ENCODE measurements around the gene SLC17A9. TPM values are rescaled to one million over a fixed set of nuclear protein-coding genes. Genes with fewer than 3 reads are reported as not detected.

The SLC17A9 gene
- total RNA-seq, 1 donor from 2014 or later, result not detected

- no peak overlapping the region for H3K4me3 ChIP-seq (ENCODE audit: low read length in 3 of 3)
- no peak overlapping the region for H3K9ac ChIP-seq (ENCODE audit: low read depth in 1 of 3, low read length in 3 of 3)
- H3K36me3 ChIP-seq (ENCODE audit: control insufficient read depth in 3 of 3, insufficient read depth in 3 of 3, low read length in 3 of 3), result peaks cover 57 to 67% (median 61%) of the 10 kb centered on the region in 3 donors
- H3K9me3 ChIP-seq (ENCODE audit: control insufficient read depth in 3 of 3, low read length in 3 of 3), result no peaks in the 10 kb centered on the region
- H3K4me1 ChIP-seq (ENCODE audit: control insufficient read depth in 3 of 3, insufficient read depth in 3 of 3, low read length in 3 of 3), result peaks cover 25 to 27% (median 26%) of the 10 kb centered on the region in 3 donors
- no peak overlapping the region for H3K27ac ChIP-seq (ENCODE audit: low read depth, low read length)
- no peaks in the 10 kb centered on the region for H3K27me3 ChIP-seq (ENCODE audit: control insufficient read depth in 3 of 3, insufficient read depth in 3 of 3, low read length in 3 of 3)
Observed at GRCh38 chr20:62910777-62911497, 41.6 kb upstream of the SLC17A9 start.

- H3K4me3 ChIP-seq (ENCODE audit: low read length in 3 of 3), result no peak overlapping the region
- H3K27ac ChIP-seq (ENCODE audit: low read depth, low read length), result no peak overlapping the region
- H3K27me3 ChIP-seq (ENCODE audit: control insufficient read depth in 3 of 3, insufficient read depth in 3 of 3, low read length in 3 of 3), result no peaks in the 10 kb centered on the region
- H3K9me3 ChIP-seq (ENCODE audit: control insufficient read depth in 3 of 3, low read length in 3 of 3), result no peaks in the 10 kb centered on the region
- H3K9ac ChIP-seq (ENCODE audit: low read depth in 1 of 3, low read length in 3 of 3), result no peak overlapping the region
- H3K4me1 ChIP-seq (ENCODE audit: control insufficient read depth in 3 of 3, insufficient read depth in 3 of 3, low read length in 3 of 3), result peaks cover 20 to 30% (median 23%) of the 10 kb centered on the region in 3 donors
- H3K36me3 ChIP-seq (ENCODE audit: control insufficient read depth in 3 of 3, insufficient read depth in 3 of 3, low read length in 3 of 3), result peaks cover 48 to 59% (median 52%) of the 10 kb centered on the region in 3 donors
Observed at GRCh38 chr20:62911701-62912280, 40.7 kb upstream of the SLC17A9 start.

GRCh38 chr20:62913043-62913630 is 39.4 kb upstream of the SLC17A9 start:
- no peak overlapping the region for H3K9ac ChIP-seq (ENCODE audit: low read depth in 1 of 3, low read length in 3 of 3)
- H3K4me1 ChIP-seq (ENCODE audit: control insufficient read depth in 3 of 3, insufficient read depth in 3 of 3, low read length in 3 of 3), result peaks cover 32 to 43% (median 36%) of the 10 kb centered on the region in 3 donors
- no peaks in the 10 kb centered on the region for H3K9me3 ChIP-seq (ENCODE audit: control insufficient read depth in 3 of 3, low read length in 3 of 3)
- H3K36me3 ChIP-seq (ENCODE audit: control insufficient read depth in 3 of 3, insufficient read depth in 3 of 3, low read length in 3 of 3), result peaks cover 39 to 47% (median 43%) of the 10 kb centered on the region in 3 donors
- no peak overlapping the region for H3K27ac ChIP-seq (ENCODE audit: low read depth, low read length)
- H3K27me3 ChIP-seq (ENCODE audit: control insufficient read depth in 3 of 3, insufficient read depth in 3 of 3, low read length in 3 of 3), result no peaks in the 10 kb centered on the region
- H3K4me3 ChIP-seq (ENCODE audit: low read length in 3 of 3), result no peak overlapping the region

GRCh38 chr20:62914436-62914835 is 38.1 kb upstream of the SLC17A9 start:
- peak overlapping the region; percentile 15 to 47 (median 33) for H3K9ac ChIP-seq (ENCODE audit: low read depth in 1 of 3, low read length in 3 of 3)
- peaks cover 26 to 34% (median 30%) of the 10 kb centered on the region in 3 donors for H3K36me3 ChIP-seq (ENCODE audit: control insufficient read depth in 3 of 3, insufficient read depth in 3 of 3, low read length in 3 of 3)
- peaks cover 42 to 54% (median 47%) of the 10 kb centered on the region in 3 donors for H3K4me1 ChIP-seq (ENCODE audit: control insufficient read depth in 3 of 3, insufficient read depth in 3 of 3, low read length in 3 of 3)
- H3K27ac ChIP-seq (ENCODE audit: low read depth, low read length), result no peak overlapping the region
- no peak overlapping the region for H3K4me3 ChIP-seq (ENCODE audit: low read length in 3 of 3)
- H3K9me3 ChIP-seq (ENCODE audit: control insufficient read depth in 3 of 3, low read length in 3 of 3), result no peaks in the 10 kb centered on the region
- no peaks in the 10 kb centered on the region for H3K27me3 ChIP-seq (ENCODE audit: control insufficient read depth in 3 of 3, insufficient read depth in 3 of 3, low read length in 3 of 3)

GRCh38 chr20:62914970-62915457 is 37.5 kb upstream of the SLC17A9 start:
- Histone ChIP-seq H3K9me3 (ENCODE audit: control insufficient read depth in 3 of 3, low read length in 3 of 3) (no peaks in the 10 kb centered on the region), H3K9ac (ENCODE audit: low read depth in 1 of 3, low read length in 3 of 3) (peak overlapping the region in 1 of 3 donors; percentile 8), H3K36me3 (ENCODE audit: control insufficient read depth in 3 of 3, insufficient read depth in 3 of 3, low read length in 3 of 3) (peaks cover 22 to 28% (median 25%) of the 10 kb centered on the region in 3 donors), H3K27ac (ENCODE audit: low read depth, low read length) (no peak overlapping the region), H3K4me1 (ENCODE audit: control insufficient read depth in 3 of 3, insufficient read depth in 3 of 3, low read length in 3 of 3) (peaks cover 44 to 60% (median 52%) of the 10 kb centered on the region in 3 donors), H3K27me3 (ENCODE audit: control insufficient read depth in 3 of 3, insufficient read depth in 3 of 3, low read length in 3 of 3) (no peaks in the 10 kb centered on the region), H3K4me3 (ENCODE audit: low read length in 3 of 3) (peak overlapping the region in 1 of 3 donors; percentile 24)

GRCh38 chr20:62916703-62917476 is 35.6 kb upstream of the SLC17A9 start:
- Histone ChIP-seq H3K36me3 (ENCODE audit: control insufficient read depth in 3 of 3, insufficient read depth in 3 of 3, low read length in 3 of 3) (peaks cover 3 to 10% (median 6%) of the 10 kb centered on the region in 3 donors), H3K9me3 (ENCODE audit: control insufficient read depth in 3 of 3, low read length in 3 of 3) (no peaks in the 10 kb centered on the region), H3K9ac (ENCODE audit: low read depth in 1 of 3, low read length in 3 of 3) (no peak overlapping the region), H3K27ac (ENCODE audit: low read depth, low read length) (no peak overlapping the region), H3K4me3 (ENCODE audit: low read length in 3 of 3) (peak overlapping the region in 1 of 3 donors; percentile 41), H3K4me1 (ENCODE audit: control insufficient read depth in 3 of 3, insufficient read depth in 3 of 3, low read length in 3 of 3) (peaks cover 59 to 74% (median 64%) of the 10 kb centered on the region in 3 donors), H3K27me3 (ENCODE audit: control insufficient read depth in 3 of 3, insufficient read depth in 3 of 3, low read length in 3 of 3) (no peaks in the 10 kb centered on the region)

GRCh38 chr20:62917720-62918119 is 34.8 kb upstream of the SLC17A9 start:
- Histone ChIP-seq H3K4me1 (ENCODE audit: control insufficient read depth in 3 of 3, insufficient read depth in 3 of 3, low read length in 3 of 3) (peaks cover 66 to 81% (median 72%) of the 10 kb centered on the region in 3 donors), H3K27me3 (ENCODE audit: control insufficient read depth in 3 of 3, insufficient read depth in 3 of 3, low read length in 3 of 3) (no peaks in the 10 kb centered on the region), H3K36me3 (ENCODE audit: control insufficient read depth in 3 of 3, insufficient read depth in 3 of 3, low read length in 3 of 3) (peaks cover 0 to 4% (median 3%) of the 10 kb centered on the region in 3 donors), H3K9ac (ENCODE audit: low read depth in 1 of 3, low read length in 3 of 3) (no peak overlapping the region), H3K27ac (ENCODE audit: low read depth, low read length) (no peak overlapping the region), H3K9me3 (ENCODE audit: control insufficient read depth in 3 of 3, low read length in 3 of 3) (no peaks in the 10 kb centered on the region), H3K4me3 (ENCODE audit: low read length in 3 of 3) (peak overlapping the region in 1 of 3 donors; percentile 41)

- H3K4me3 ChIP-seq (ENCODE audit: low read length in 3 of 3), result no peak overlapping the region
- H3K9me3 ChIP-seq (ENCODE audit: control insufficient read depth in 3 of 3, low read length in 3 of 3), result no peaks in the 10 kb centered on the region
- no peak overlapping the region for H3K9ac ChIP-seq (ENCODE audit: low read depth in 1 of 3, low read length in 3 of 3)
- no peaks in the 10 kb centered on the region for H3K27me3 ChIP-seq (ENCODE audit: control insufficient read depth in 3 of 3, insufficient read depth in 3 of 3, low read length in 3 of 3)
- H3K36me3 ChIP-seq (ENCODE audit: control insufficient read depth in 3 of 3, insufficient read depth in 3 of 3, low read length in 3 of 3), result peaks cover 0 to 2% (median 1%) of the 10 kb centered on the region in 3 donors
- H3K4me1 ChIP-seq (ENCODE audit: control insufficient read depth in 3 of 3, insufficient read depth in 3 of 3, low read length in 3 of 3), result peaks cover 69 to 80% (median 72%) of the 10 kb centered on the region in 3 donors
- H3K27ac ChIP-seq (ENCODE audit: low read depth, low read length), result no peak overlapping the region
Observed at GRCh38 chr20:62918147-62918546, 34.4 kb upstream of the SLC17A9 start.

GRCh38 chr20:62918831-62919230 is 33.7 kb upstream of the SLC17A9 start:
- no peaks in the 10 kb centered on the region for H3K9me3 ChIP-seq (ENCODE audit: control insufficient read depth in 3 of 3, low read length in 3 of 3)
- H3K4me3 ChIP-seq (ENCODE audit: low read length in 3 of 3), result peak overlapping the region in 1 of 3 donors; percentile 44
- H3K27ac ChIP-seq (ENCODE audit: low read depth, low read length), result no peak overlapping the region
- peak overlapping the region in 1 of 3 donors; percentile 3 for H3K9ac ChIP-seq (ENCODE audit: low read depth in 1 of 3, low read length in 3 of 3)
- peaks cover 74 to 81% (median 76%) of the 10 kb centered on the region in 3 donors for H3K4me1 ChIP-seq (ENCODE audit: control insufficient read depth in 3 of 3, insufficient read depth in 3 of 3, low read length in 3 of 3)
- H3K27me3 ChIP-seq (ENCODE audit: control insufficient read depth in 3 of 3, insufficient read depth in 3 of 3, low read length in 3 of 3), result no peaks in the 10 kb centered on the region
- no peaks in the 10 kb centered on the region for H3K36me3 ChIP-seq (ENCODE audit: control insufficient read depth in 3 of 3, insufficient read depth in 3 of 3, low read length in 3 of 3)

Data from skeletal muscle tissue (tissue), 4 donors.